GM19467 (cell line): ENCODE results near the gene LASP1NB.
"Not testable (repeated sequence)": the region's sequence is repeated elsewhere in the genome, so short reads cannot be mapped to it uniquely, and the experiment has no call there.

ENCODE experiments used
- ATAC-seq: cut with Tn5 transposase; IDR thresholded peaks from one replicate; pipeline ENCODE4 v1.9.1; 2021; ENCODE audit warnings: mild to moderate bottlenecking, moderate library complexity; ENCODE audit not compliant: unreplicated experiment

Gene LASP1NB

GRCh38 chr17:38916771-38917170 is 8.6 kb upstream of the LASP1NB start:
- no peak for ATAC-seq

- ATAC-seq = no peak
Measured at GRCh38 chr17:38917259-38917658, 8.2 kb upstream of the LASP1NB start.

GRCh38 chr17:38918129-38918913 is 7.1 kb upstream of the LASP1NB start:
- ATAC-seq = no peak

- ATAC-seq = no peak
Measured at GRCh38 chr17:38918916-38919315, 6.5 kb upstream of the LASP1NB start.

GRCh38 chr17:38919316-38920078 is 5.9 kb upstream of the LASP1NB start:
- ATAC-seq = no peak

- no peak for ATAC-seq
Measured at GRCh38 chr17:38920374-38921291, 4.8 kb upstream of the LASP1NB start.

GRCh38 chr17:38921756-38922411 is 3.5 kb upstream of the LASP1NB start:
- ATAC-seq = no peak

- no peak for ATAC-seq
Measured at GRCh38 chr17:38922538-38923297, 2.7 kb upstream of the LASP1NB start.

- no peak for ATAC-seq
Measured at GRCh38 chr17:38926293-38927070, 1.1 kb downstream of the LASP1NB start.

GRCh38 chr17:38930782-38931181 is 5.4 kb downstream of the LASP1NB start:
- ATAC-seq = not testable (repeated sequence)

- ATAC-seq = not testable (repeated sequence)
Measured at GRCh38 chr17:38933962-38934361, 8.5 kb downstream of the LASP1NB start.

GRCh38 chr17:38939987-38940386 is 14.6 kb downstream of the LASP1NB start:
- no peak for ATAC-seq

- no peak for ATAC-seq
Measured at GRCh38 chr17:38940404-38940803, 15.0 kb downstream of the LASP1NB start.

- ATAC-seq = no peak
Measured at GRCh38 chr17:38942696-38943334, 17.4 kb downstream of the LASP1NB start.

GRCh38 chr17:38943607-38944006 is 18.2 kb downstream of the LASP1NB start:
- no peak for ATAC-seq

- ATAC-seq = no peak
Measured at GRCh38 chr17:38947189-38947588, 21.8 kb downstream of the LASP1NB start.

GRCh38 chr17:38953800-38954199 is 28.4 kb downstream of the LASP1NB start:
- not testable (repeated sequence) for ATAC-seq

- no peak for ATAC-seq
Measured at GRCh38 chr17:38958326-38958725, 32.9 kb downstream of the LASP1NB start.

GRCh38 chr17:38958756-38959155 is 33.3 kb downstream of the LASP1NB start:
- ATAC-seq = no peak
